Right lobe of liver (tissue), 6 donors: ENCODE measurements around the gene UACA. TPM values are rescaled to one million over a fixed set of nuclear protein-coding genes. Genes with fewer than 3 reads are reported as not detected.

Source experiments
- ATAC-seq, 4 donors: fragments of 200-7000 bp; cut with Tn5 transposase; one replicate each; pipeline ENCODE4 v1.9.1; 2020; ENCODE audit warnings: mild to moderate bottlenecking in 4 of 4, moderate library complexity in 4 of 4
- DNase-seq, 3 donors: peaks; one replicate each; pipeline ENCODE4 v3.0.0-alpha.2; 2020
- H3K27ac ChIP-seq, 3 donors: fragments of 200-600 bp; one replicate each; pipeline ENCODE4 v1.8.0; 2022
- H3K27me3 ChIP-seq, 2 donors: fragments of 200-600 bp; one replicate each; pipeline ENCODE4 v1.8.0; 2022
- H3K36me3 ChIP-seq, 4 donors: fragments of 200-600 bp; sonication (generic) in 1 of 4; one replicate each; pipeline versions ENCODE4 v1.5.1 to v1.8.0; 2017 to 2022; ENCODE audit warnings: control low read depth in 1 of 4
- H3K4me1 ChIP-seq, 4 donors: fragments of 200-600 bp; sonication (generic) in 1 of 4; one replicate each; pipeline versions ENCODE4 v1.5.1 to v1.8.0; 2017 to 2022; ENCODE audit warnings: control low read depth in 1 of 4
- H3K4me3 ChIP-seq, 3 donors: fragments of 200-600 bp; one replicate each; pipeline ENCODE4 v1.8.0; 2022
- H3K9me3 ChIP-seq, 4 donors: fragments of 200-600 bp; sonication (generic) in 1 of 4; one replicate each; pipeline versions ENCODE4 v1.5.1 to v1.8.0; 2017 to 2022; ENCODE audit warnings: control low read depth in 1 of 4
- CTCF ChIP-seq, 4 donors: fragments of 200-600 bp in 3 of 4; fragments of 450-650 bp in 1 of 4; IDR thresholded peaks; one replicate each; pipeline versions ENCODE4 v1.5.1 to v1.8.0; 2016 to 2022; ENCODE audit warnings: antibody characterized with exemption in 4 of 4, mild to moderate bottlenecking in 2 of 4
- POLR2A ChIP-seq: fragments of 450-650 bp; IDR thresholded peaks from one replicate; pipeline ENCODE4 v1.6.1; 2017; ENCODE audit warnings: antibody characterized with exemption, mild to moderate bottlenecking
- WGBS: methylation state at CpG from one replicate; pipeline ENCODE4 v1.1.6; 2018; ENCODE audit warnings: low coverage, low lambda C conversion rate; ENCODE audit not compliant: insufficient coverage; ENCODE audit errors: missing lambda C conversion rate; 5-methylcytosine and 5-hydroxymethylcytosine counted together
- intact Hi-C, 2 donors: fragments of 100-400 bp; cut with DNase I; formaldehyde crosslinking; loops; one replicate each; pipeline versions ENCODE4 v1.11.2 to v1.14.1; 2022
- total RNA-seq, 6 experiments: library from RNA; depleted of rRNA in 2 of 6; stranded (reverse); fragments of >200 nt in 2 of 6; fragmentation: NEBNext Ultra II Directional in 3 of 6; extraction: Animal tissue kit (Norgen Biotek cat#: 25700) in 3 of 6; gene quantifications; one replicate each; pipeline versions ENCODE4 v1.1.0 to v1.2.4, GENCODE V29; 2016 to 2023
- donor health status: DM: no; HTN: yes; CAD: no.
- donor health status: DM: no; HTN: no; CAD: no.
- donor health status: DM: no; HTN: no; CAD: no.
- donor health status: DM: no; HTN: yes; CAD: no.
- donor health status: DM: no; HTN: yes; CAD: no.

Gene UACA
- total RNA-seq, 6 experiments from 2014 or later: 10.1 to 22.3 (median 14.4) TPM

DNA sequence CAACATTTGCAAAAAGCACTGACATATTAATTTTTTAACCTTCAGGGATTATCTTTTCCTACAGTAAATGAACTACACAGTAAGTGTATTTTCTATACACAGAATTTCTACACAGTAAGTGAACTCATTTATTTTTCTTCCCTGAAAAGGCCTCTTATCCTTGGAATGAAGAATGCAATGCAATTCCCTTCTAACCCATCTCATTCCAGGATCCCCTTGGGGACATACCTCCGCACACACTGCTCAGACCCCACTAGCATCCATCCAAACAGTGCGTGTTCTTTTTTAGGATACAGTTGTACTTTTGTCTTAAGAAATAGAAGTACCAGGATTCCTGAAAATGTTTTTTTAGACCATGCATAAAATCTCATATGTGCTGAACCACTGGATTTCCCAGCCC is 152.8 kb downstream of the UACA start:
- intact Hi-C loops: no loop called here
- H3K4me1 ChIP-seq: no peaks in the 10 kb centered on the region
- no peak overlapping the region for H3K4me3 ChIP-seq
- H3K36me3 ChIP-seq: no peaks in the 10 kb centered on the region
- WGBS: 100% methylated on average over 2 of the region's 2 CpGs
- H3K27ac ChIP-seq: no peak overlapping the region
- TF ChIP-seq POLR2A (no peak), CTCF (IDR thresholded peaks at IDR 0.05) (no peak)
- H3K27me3 ChIP-seq: no peaks in the 10 kb centered on the region
- DNase-seq: no peak
- H3K9me3 ChIP-seq: no peaks in the 10 kb centered on the region
- ATAC-seq: no peak

GRCh38 chr15:70609889-70610288 is 153.5 kb downstream of the UACA start:
- Histone ChIP-seq H3K36me3 (no peaks in the 10 kb centered on the region), H3K27me3 (no peaks in the 10 kb centered on the region), H3K9me3 (no peaks in the 10 kb centered on the region), H3K27ac (no peak overlapping the region), H3K4me3 (no peak overlapping the region), H3K4me1 (no peaks in the 10 kb centered on the region)
- DNase-seq (no peak), ATAC-seq (no peak)
- WGBS: 76% methylated on average over 3 of the region's 10 CpGs
- intact Hi-C loops: no loop called here
- TF ChIP-seq CTCF (IDR thresholded peaks at IDR 0.05) (no peak), POLR2A (no peak)

GRCh38 chr15:70608144-70608543 is 155.2 kb downstream of the UACA start:
- no peaks in the 10 kb centered on the region for H3K4me1 ChIP-seq
- intact Hi-C loops: no loop called here
- WGBS: 38% methylated on average over 5 of the region's 5 CpGs
- H3K27me3 ChIP-seq: no peaks in the 10 kb centered on the region
- DNase-seq: no peak
- H3K27ac ChIP-seq: no peak overlapping the region
- no peaks in the 10 kb centered on the region for H3K9me3 ChIP-seq
- H3K4me3 ChIP-seq: no peak overlapping the region
- no peaks in the 10 kb centered on the region for H3K36me3 ChIP-seq
- ATAC-seq: no peak
- no peak for TF ChIP-seq POLR2A
- TF ChIP-seq CTCF (IDR thresholded peaks at IDR 0.05): no peak

GRCh38 chr15:70605606-70606410 is 157.6 kb downstream of the UACA start:
- Histone ChIP-seq H3K4me3 (no peak overlapping the region), H3K9me3 (no peaks in the 10 kb centered on the region), H3K36me3 (no peaks in the 10 kb centered on the region), H3K4me1 (no peaks in the 10 kb centered on the region), H3K27me3 (no peaks in the 10 kb centered on the region), H3K27ac (no peak overlapping the region)
- intact Hi-C loops: no loop called here
- ATAC-seq: peak; percentile 73 to 83 (median 79)
- DNase-seq: peak in 2 of 3 donors; percentile 39 to 66
- WGBS: 30% methylated on average over 6 of the region's 7 CpGs
- TF ChIP-seq POLR2A (no peak), CTCF (IDR thresholded peaks at IDR 0.05) (no peak)
